RWPE1 (cell line): ENCODE data around the gene CUL4A.

Experiments used
- CTCF ChIA-PET: fragments of 350-600 bp; sonication (Branson Sonifier 250); formaldehyde crosslinking; extraction: SDS; loops from one replicate; lab custom pipeline; 2021; lab: Yijun Ruan, JAX
- POLR2A ChIA-PET: fragments of 400-600 bp; formaldehyde crosslinking; extraction: SDS; loops from one replicate; lab custom pipeline; 2020; ENCODE audit warnings: antibody characterized with exemption; ENCODE audit not compliant: low non-redundant PET; lab: Yijun Ruan, JAX
- DNase-seq: peaks from one replicate; pipeline ENCODE4 v3.0.0; 2012; ENCODE audit warnings: low spot score
- H3K27ac ChIP-seq: fragments of 450-650 bp; 2 replicates; pipeline ENCODE4 v1.5.1; 2017
- TF ChIP-seq, protein P1 (sequence below): fragments of 450-650 bp; conservative IDR thresholded peaks from 2 replicates; pipeline ENCODE4 v1.5.1; 2017; ENCODE audit warnings: low read depth, mild to moderate bottlenecking

CUL4A gene

DNA sequence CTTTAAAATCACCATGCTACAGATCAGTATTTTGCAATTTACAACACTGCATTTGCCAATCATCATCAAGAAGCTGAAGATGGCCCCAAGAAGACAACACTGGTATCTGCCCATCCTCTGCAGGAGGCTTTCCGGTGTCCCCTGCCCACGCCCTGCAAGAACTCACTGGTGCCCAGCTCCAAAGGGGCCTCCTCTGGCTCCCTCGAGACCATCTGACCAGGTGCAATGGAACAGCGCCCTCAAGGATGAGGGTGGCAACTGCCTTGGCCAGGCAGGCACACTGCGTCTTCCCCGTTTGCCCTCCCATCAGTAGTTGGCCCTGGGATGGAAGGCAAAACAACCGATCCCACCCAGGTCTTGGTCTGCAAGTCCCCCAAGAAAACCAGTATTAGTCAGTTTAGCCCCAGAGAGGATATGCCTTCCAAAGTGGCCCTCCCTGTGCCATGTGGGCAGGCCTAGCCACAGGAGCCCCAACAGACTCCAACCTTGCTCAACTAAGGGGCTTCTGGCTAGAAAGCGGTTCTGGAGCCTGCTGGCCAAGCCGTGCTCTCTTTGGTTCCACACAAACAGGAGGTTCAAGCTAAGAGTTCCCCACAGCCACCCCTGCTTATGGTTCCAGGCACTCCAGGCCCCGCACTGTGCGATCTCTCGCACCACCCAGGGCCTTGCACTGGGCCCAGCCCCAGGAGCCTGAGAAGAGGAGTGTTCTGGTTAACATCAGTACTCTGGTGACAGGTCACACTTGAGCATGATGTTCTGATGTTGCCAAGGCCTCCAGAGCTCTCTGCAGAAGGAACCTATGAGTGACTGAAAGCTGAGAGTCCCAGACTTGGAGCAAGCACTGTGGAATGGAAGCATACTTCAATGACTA is 5.7 kb upstream of the CUL4A start:
- DNase-seq, result no peak
- TF ChIP-seq, protein P1, sequence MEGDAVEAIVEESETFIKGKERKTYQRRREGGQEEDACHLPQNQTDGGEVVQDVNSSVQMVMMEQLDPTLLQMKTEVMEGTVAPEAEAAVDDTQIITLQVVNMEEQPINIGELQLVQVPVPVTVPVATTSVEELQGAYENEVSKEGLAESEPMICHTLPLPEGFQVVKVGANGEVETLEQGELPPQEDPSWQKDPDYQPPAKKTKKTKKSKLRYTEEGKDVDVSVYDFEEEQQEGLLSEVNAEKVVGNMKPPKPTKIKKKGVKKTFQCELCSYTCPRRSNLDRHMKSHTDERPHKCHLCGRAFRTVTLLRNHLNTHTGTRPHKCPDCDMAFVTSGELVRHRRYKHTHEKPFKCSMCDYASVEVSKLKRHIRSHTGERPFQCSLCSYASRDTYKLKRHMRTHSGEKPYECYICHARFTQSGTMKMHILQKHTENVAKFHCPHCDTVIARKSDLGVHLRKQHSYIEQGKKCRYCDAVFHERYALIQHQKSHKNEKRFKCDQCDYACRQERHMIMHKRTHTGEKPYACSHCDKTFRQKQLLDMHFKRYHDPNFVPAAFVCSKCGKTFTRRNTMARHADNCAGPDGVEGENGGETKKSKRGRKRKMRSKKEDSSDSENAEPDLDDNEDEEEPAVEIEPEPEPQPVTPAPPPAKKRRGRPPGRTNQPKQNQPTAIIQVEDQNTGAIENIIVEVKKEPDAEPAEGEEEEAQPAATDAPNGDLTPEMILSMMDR, result no peak
- POLR2A ChIA-PET, result no interaction called here
- peak overlapping the region; percentile 47 for H3K27ac ChIP-seq
- CTCF ChIA-PET, result no interaction called here

- peak overlapping the region; percentile 47 for H3K27ac ChIP-seq
- TF ChIP-seq, protein P1, result no peak
- no peak for DNase-seq
- ChIA-PET CTCF (no interaction called here), POLR2A (no interaction called here)
Observed at GRCh38 chr13:113204378-113204734, 5.1 kb upstream of the CUL4A start.

DNA sequence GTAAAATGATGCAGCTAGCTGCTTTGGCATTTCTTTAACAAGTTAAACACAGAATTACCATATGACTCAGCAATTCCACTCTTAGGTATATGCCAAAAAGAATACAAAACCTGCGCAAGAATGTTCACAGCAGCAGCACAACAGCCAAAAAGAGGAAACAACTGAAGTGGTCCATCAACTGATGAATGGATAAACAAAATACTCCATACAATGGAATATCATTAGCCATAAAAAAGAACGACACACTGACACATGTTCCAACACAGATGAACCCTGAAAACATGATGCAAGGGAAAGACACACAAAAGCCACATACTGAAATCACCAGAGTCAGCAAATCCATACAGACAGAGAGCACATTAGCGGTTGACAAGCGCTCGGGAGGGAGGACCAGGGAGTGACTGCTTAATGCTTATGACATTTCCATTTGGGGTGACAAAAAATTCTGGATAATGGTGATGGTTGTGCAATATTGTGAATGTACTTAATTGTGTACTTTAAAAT is 3.9 kb upstream of the CUL4A start:
- TF ChIP-seq, protein P1, result no peak
- POLR2A ChIA-PET, result no interaction called here
- no peak overlapping the region for H3K27ac ChIP-seq
- no peak for DNase-seq
- CTCF ChIA-PET, result no interaction called here

GRCh38 chr13:113207460-113207859 is 2.0 kb upstream of the CUL4A start:
- no peak overlapping the region; the same call in 1 of the 2 replicates for H3K27ac ChIP-seq
- ChIA-PET POLR2A (no interaction called here), CTCF (no interaction called here)
- DNase-seq, result no peak
- TF ChIP-seq, protein P1, result no peak

- H3K27ac ChIP-seq, result peak overlapping the region; percentile 94
- peak; percentile 24 for DNase-seq
- ChIA-PET CTCF (no interaction called here), POLR2A (no interaction called here)
- TF ChIP-seq, protein P1, result no peak
Observed at GRCh38 chr13:113207890-113208420, 1.5 kb upstream of the CUL4A start.

- DNase-seq, result peak; percentile 90
- TF ChIP-seq, protein P1, result no peak
- peak within 1 kb of the TSS; percentile 94 for H3K27ac ChIP-seq
- CTCF ChIA-PET, result no interaction called here
- POLR2A ChIA-PET, result interaction anchor here (0.6 kb wide), 1 partner anchor 1749 kb away, joined by 3 read pairs; no protein-coding TSS in a partner anchor
Observed at GRCh38 chr13:113208421-113209335, 735 bp upstream of the CUL4A start, which contains the start of gene PCID2. Gene PCID2, minus strand, starts transcription at chr13:113208669. Its CDS starts 35 bp downstream, at chr13:113208634.
